NCI-H748 (cell line): ENCODE measurements around the gene MCRIP2.
"Not testable (repeated sequence)": the region's sequence is repeated elsewhere in the genome, so short reads cannot be mapped to it uniquely, and the experiment has no call there.

ENCODE experiments used
- DNase-seq: peaks from one replicate; lab custom pipeline; 2025; ENCODE audit not compliant: unreplicated experiment; lab: John Stamatoyannopoulos, UW

Gene MCRIP2, protein sequence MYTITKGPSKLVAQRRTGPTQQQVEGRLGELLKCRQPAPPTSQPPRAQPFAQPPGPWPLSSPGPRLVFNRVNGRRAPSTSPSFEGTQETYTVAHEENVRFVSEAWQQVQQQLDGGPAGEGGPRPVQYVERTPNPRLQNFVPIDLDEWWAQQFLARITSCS

DNA sequence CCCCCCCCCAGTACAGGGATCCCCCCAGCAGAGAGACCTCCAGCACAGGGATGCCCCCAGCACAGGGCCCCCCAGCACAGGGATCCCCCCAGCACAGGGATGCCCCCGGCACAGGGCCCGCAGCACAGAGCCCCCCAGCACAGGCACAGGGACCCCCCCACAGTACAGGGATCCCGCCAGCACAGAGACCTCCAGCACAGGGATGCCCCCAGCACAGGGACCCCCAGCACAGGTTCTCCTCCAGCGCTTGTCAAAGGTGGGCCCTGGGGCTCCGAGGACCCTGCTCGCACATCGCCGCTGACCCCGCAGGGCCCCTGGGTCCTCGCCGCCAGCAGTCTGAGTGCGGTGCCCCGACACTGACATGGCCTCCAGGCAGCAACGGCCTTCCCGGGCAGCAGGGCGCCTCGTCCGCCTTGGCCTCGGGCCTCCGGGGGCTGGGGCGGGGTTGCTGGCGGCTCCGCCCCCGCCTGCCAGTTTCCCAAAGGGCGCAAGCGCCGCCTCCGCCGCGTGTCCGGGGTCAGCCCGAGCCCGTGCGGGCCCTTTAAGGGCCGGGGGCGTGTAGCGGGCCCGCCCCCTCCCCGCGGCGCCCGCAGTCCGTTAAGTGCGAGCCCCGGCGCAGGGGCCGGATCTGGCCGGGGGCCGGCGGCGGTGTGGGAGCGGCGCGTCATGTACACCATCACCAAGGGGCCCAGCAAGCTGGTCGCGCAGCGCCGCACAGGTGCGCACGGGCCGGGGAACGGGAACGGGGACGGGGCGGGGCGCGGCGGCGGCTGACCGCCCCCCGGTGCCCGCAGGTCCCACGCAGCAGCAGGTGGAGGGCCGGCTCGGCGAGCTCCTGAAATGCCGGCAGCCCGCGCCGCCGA, at the start of gene MCRIP2:
Gene MCRIP2, plus strand, starts transcription at position 503 of the 863 bp plus-strand sequence. Its CDS starts 164 bp downstream, at position 667.
- DNase-seq = peak; percentile 79

DNA sequence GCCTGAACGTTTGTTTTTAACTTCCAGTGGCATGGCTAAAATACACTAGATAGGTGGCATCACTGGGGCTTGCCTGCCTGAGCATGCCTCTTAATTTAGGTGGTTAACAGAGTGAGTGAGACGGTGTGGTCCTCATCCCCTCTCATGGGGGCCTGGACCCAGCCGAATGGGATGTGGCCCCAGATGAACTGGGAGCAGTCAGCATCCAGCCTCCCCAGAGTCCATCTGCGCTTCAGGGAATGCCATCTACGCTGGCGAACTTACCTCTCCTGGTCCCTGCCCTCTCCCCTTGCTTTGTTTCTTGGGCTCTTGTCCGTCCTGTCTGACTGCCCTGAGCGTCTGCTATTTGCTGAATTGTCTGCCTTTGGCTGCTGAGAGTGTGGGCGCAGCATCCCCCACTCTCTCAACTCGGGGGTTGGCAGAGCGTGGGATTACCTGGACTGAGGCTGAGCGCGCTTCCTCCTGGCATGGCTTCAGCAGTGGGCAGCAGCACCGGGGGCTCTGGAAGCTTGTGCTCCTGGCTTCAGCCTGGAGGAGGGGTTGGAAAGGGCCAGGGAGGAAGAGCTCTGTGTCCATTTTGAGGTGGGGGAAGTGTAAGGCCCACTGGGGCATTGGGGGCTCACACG, 49.6 kb upstream of the MCRIP2 start:
- no peak for DNase-seq

DNA sequence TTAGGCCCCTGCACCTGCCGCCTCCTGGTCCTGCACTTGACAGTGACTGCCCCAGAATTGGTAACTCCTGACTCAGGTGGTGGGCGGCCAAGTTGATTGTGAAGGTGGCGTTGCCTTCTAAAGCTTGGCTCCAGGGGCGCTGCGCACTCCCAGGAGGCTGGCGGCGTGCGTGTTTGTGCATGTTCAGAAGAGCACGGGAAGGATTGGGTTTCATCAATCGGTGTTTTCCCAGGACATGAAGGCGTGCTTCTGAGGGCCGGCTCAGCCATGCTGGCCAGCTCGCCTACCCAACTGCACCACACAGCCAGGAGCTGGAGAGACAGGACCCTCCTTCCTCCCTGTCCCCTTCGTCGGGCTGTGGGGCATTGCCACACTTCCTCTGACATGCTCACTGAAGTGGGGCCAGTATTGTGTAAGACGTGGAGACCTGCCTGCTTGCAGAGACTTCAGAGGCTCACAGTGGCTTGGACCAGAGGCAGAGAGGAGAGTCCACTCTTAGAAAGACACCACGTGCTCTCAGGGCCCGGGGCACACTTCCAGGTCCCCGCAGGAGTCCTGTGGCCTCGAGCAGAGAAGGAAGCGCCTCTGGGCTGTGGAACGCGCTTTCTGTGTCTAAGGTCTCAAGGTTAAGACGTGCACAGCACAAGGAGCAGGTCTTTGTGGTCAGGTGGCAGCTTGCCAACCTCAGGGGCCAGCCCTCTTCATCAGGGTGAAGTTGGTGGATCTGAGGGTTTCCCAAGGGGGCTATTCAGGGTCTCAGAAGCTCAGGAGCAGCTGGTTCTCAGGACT, 48.9 kb upstream of the MCRIP2 start:
- peak; percentile 16 for DNase-seq

DNA sequence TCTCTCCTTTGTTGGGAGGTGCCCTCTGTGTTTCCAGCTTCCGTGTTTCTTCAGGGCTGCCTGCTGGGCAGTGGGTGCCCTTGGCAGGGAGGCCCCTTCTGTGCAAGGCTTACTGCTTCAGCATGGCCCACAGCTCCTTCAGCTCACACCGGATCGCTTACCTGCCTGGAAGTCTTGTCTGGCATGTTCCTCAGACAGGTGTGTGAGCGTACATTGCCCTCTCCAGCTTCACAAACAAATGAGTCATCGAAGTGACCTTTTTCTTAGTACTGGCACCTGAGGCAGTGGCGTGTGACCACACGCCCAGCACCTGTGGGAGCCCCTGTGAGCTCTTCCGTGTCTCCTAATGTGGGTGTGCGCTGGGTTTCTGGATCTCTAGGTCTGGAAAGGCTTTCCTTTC, 48.2 kb upstream of the MCRIP2 start:
- peak; percentile 3 for DNase-seq

DNA sequence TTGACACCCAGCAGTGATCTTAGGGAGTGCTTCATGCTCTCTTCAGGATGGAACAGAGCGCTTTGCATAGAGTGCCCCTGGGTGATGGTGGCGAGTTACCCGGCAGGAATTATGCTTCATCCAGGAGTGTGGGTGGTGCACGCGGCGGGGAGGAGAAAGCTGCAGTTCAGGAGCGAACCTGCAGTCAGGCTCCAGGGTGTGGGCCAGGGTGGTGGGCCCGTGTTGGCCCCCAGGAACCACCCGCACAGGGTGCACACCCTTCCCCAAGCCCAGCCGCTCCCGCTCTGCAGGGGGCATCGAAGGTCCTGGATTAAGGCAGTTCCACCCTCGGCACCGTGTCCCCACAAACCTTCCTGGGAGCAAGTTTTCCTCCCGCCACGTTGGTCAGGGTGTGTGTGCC, 47.8 kb upstream of the MCRIP2 start:
- no peak for DNase-seq

DNA sequence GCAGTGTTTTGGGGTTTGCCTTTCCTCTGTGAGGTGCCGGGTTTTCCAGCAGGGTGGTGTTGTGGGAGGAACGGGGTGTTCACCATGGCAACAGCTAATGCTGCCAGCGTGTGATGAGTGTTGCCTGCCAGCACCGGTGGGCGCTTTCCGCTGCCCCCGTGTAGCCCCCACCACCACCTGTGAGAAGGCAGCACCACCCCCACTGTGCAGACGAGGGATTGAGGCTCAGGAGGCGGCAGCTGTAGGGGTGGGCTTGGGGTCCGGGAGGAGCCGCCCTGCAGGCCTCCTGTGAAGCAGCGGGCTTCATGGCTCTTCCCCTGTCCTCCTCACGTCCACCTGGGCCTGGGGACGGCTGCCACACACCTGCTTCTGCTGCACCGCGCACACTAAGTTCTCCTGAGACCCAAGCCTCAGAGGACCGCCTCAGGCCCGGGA, 46.5 kb upstream of the MCRIP2 start:
- DNase-seq = no peak

DNA sequence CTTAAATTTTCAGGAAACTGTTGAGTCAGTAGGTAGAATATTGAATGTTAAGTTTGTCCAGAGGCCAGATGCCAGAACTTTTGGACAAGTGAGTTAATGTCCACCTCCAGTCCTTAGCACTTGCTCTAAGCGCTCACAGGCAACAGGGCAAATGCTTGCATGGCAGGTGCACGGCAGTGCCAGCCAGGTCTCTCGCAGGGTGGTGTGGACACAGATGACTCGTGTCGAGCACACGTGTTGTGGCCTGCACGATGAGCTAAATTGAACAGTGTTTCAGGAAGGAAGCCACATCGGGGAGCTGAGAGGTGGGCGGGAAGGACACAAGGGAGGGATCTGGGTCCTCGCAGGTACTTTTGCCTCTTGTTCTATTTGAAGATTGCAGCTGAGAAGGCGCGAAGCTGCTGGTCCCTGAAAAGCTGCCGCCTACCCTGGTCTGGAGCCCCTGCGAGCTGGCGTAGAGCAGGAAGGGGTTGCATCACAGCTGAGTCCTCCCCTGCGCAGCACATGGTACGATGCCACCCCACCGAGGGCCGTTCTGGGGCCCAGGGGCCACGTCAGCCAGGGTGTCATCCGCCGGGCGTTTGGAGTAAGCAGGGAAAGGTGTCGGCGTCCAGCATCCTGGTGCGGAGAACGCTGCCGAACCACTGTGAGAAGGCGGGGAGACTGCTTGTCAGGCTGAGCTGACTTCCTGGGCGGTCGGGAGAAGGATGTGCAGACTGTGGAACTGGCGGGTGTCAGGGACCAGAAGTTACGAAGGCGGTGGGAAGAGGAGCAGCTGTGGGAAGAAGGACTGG, 45.5 kb upstream of the MCRIP2 start:
- no peak for DNase-seq

DNA sequence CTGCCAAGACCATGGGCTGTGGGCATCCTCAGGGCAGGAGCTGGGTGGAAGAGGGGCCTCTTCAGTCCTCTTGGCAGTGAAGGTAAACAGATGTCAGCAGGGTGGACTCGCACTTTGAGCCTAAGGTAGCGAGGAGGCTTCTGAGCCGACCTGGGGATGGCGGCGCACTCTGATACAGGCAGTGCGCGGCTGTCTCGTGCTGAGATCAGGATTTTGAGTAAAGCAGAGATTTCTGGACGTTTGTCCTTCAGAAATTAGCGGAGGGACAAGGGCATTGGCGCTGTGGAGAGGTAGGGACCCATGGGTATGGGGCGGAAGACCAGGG, 44.9 kb upstream of the MCRIP2 start:
- DNase-seq = no peak

DNA sequence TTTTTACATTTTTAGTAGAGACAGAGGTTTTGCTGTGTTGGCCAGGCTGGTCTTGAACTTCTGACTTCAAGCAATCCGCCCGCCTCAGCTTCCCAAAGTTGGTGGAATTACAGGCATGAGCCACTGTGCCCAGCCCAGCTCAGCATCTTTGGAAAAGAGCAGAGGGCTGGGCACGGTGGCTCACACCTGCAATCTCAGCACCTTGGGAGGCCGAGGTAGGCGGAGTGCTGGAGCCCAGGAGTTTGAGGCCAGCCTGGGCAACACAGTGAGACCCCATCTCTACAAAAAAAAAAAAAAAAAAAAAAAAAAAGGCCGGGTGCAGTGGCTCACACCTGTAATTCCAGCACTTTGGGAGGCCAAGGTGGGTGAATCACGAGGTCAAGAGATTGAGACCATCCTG, 44.0 kb upstream of the MCRIP2 start:
- not testable (repeated sequence) for DNase-seq

DNA sequence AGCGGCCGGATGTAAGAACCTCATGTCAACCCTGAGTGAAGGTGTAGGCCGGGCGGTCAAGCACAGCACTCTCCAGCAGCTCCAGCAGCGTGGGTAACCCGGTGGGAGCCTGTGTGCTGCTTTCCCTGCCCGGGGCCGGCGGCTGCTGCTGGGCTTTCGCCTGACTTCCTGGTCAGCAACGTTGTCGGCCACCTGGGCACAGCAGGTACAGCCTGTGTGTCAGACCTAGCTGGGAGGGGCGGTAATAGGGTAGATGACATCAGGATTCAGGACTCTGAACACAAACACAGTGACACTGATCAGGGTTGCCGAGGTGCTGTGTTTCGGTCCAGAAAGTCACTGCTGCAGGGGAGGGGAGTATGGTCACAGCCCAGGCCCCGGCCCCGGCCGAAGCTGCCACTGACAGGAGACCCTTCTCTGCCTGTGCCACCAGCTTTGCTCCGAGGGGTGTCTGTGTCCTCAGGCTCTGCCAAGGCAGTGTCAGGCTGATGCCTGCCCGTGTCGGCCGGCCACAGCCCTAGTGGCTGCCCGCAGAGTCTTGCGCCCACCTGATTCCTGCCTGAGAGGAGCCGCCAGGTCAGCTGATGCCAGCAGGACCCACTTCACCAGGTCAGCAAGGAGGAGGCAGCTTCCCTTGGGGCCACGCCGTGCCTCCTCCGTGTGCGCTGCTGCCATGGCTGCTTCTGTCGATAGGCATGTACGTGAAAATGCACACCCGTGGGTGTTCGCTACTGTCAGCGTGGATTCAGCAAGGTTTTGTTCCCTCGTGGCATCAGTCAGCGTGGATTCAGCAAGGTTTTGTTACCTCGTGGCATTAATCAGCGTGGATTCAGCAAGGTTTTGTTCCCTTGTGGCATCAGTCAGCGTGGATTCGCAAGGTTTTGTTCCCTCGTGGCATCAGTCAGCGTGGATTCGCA, 42.5 kb upstream of the MCRIP2 start:
- no peak for DNase-seq

DNA sequence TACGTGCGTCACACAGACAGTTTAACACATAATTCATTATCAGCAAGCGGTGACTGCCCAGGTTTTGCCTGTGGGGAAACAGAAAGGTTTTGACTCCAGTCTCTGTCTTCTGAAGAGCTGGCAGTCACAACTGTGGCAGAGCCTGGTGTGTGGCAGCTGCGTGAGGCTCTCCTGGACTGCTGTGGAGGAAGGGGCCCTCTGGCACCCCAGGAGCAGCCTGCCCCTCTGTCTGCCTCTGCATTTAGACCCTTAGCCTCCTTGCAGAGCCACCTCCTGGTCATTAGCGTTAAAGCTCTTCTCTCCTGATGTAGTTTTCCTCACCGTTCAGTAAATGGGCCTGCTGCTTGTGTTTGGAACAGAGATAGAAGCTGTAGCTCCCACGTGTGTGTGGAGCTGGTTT, 40.8 kb upstream of the MCRIP2 start:
- DNase-seq = no peak

DNA sequence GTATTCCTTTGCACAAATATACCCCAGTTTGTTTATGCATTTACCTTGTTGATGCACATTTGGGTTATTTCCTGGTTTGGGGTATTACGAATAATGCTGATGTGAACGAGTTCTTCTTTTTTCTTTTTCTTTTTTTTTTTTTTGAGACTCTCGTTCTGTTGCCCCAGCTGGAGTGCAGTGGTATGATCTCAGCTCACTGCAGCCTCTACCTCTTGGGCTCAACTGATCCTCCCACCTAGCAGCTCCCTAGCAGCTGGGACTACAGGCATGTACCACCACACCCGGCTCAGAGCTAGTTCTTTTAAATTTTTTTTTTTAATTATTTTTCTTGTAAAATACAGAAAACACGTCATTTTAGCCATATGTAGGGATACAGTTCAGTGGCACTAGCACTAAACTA, 37.7 kb upstream of the MCRIP2 start:
- no peak for DNase-seq

DNA sequence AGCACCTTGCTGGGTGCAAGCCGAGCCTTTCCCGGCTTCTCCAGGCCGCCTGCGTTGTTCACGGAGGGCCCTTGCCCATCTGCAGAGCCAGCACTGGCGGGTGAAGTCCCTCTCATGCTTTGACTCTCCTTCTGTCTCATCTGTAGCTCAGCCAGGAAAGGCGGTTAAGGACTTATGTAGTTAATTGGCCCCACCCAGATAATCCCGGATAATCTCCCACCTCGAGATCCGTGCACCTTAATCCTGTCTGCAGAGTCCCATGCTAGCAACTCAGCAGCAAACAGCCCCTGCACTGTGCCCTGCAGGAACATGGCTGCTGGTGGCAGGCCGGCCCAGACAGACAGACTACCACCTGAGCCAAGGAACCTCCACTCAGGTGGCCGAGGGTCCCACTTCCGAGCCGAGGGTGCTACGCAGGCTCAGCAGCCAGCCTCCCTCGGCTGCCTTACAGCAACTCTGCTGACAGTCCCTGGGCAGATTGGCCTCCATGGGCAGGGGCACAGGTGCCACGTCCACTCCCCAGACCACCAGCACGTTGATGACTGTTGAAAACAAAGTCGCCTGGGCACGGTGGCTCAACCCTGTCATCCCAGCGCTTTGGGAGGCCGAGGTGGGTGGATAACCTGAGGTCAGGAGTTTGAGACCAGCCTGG, 34.8 kb upstream of the MCRIP2 start:
- DNase-seq = no peak

DNA sequence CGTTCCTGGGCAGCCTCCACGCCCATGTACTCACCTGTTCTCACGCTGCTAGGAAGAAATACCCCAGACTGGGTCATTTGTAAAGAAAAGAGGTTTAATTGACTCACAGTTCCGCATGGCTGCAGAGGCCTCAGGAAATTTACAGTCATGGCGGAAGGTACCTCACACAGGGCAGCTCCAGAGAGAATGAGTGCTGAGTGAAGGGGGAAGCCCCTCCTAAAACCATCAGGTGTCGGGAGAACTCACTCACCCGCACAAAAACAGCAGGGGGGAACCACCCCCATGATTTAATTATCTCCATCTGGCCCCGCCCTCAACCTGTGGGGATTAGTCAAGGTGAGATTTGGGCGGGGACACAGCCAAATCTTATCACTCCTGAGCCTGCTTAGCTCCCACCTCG, 33.6 kb upstream of the MCRIP2 start:
- peak; percentile 40 for DNase-seq

DNA sequence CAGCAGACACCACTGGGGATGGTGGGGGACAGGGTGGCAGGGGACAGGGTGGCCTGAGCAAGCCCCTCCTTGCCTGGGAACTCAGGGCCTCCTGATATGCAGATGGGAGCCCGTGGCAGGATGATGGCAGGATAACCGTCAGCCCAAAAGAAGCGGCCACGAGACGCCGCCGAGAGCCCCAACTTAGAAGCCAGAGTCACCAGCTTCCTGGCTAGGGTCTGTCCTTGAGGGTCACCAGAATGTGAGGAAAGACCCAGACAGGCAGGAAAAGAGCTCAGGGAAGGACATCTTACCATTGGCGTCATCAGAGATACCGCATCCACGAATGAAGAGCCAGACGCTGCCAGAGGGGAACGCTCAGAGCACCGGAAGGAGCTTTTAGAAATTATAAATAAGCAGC, 32.3 kb upstream of the MCRIP2 start:
- no peak for DNase-seq

DNA sequence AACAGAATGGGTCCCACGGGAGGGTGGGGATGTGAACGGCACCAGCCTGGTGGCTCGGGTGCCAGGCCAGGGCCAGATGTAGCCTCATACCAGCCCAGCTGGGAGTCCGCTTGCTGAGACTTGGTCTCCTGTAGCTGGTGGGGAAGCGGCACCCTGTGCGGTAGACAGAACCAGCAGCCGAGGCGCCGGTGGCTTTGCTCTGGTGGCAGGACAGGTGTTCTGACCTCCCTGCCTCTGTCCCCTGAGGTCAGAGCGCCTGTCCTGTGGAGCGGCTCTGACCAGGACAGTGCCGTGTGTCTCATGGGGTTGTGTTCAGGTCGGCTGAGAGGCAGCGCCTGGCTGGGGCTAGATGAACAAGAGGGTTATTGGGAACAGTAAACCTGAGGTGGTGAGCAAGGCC, 31.6 kb upstream of the MCRIP2 start:
- DNase-seq = no peak

DNA sequence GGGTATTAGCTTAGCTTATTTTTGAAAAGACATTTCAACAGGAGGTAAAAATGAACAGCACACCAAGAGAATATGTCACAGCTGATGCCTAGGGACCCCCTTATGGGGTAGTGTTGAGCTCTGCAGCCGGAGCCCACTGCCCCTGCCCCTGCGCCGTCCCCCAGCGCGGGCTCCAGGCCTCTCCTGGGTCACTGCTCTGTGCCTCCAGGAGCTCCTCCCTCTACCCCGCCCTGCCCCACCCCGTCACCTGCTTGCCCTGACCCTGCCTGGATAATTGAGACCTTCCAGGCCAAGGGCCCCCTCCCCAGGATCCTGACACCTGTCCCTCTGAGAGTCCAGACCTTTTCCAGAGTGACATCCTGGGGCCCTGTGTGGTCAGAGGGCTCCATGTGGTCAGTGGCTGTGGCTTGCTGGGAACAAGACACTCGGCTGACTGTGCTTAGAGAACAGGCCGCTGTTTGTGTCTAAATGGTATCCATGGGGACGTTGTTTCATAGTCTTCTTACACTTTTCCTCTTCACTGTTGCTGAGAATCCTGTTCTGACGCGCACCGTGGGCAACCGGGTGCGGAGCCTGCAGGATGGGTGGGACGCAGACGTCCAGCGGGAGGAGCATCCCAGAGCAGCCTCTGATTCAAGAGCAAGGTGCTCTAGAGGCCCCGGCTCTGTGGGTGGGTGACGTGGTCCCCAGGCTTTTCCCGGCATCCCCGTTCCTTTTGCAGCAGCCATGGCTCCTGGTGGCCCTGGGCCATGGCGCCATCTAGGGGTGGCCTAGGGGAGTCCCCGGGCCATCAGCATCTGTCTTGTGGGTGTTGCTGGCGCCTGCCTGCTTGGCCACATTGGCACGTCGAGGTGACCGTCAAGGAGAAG, 30.9 kb upstream of the MCRIP2 start:
- DNase-seq = peak; percentile 30

DNA sequence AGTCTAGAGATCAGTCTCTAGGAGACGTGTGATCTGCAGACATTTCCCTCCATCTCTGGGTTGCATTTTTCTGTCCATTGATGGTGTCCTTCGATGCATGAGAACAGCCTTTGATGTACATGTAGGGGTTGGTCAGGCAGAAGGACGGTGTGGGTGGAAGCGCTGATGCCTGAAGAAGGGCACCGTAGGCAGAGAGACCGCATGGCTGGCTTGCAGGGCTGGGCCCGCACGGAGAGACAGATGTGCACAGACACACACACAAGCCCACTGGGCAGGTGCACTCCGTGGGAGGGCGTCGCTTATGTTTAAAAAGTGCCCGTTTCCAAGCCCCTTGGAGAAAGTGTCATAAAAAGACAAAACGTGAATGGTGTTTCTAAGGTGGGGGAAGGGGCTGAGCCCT, 26.5 kb upstream of the MCRIP2 start:
- DNase-seq = no peak
